ENCODE data around the gene ADAMTS2. TPM values are rescaled to one million over a fixed set of nuclear protein-coding genes. Genes with fewer than 3 reads are reported as not detected.
A peak's percentile ranks its signal among the peaks of the same experiment; 100 is the strongest.

Gene ADAMTS2
- total RNA-seq, 1 experiment from 2014 or later: not detected

DNA sequence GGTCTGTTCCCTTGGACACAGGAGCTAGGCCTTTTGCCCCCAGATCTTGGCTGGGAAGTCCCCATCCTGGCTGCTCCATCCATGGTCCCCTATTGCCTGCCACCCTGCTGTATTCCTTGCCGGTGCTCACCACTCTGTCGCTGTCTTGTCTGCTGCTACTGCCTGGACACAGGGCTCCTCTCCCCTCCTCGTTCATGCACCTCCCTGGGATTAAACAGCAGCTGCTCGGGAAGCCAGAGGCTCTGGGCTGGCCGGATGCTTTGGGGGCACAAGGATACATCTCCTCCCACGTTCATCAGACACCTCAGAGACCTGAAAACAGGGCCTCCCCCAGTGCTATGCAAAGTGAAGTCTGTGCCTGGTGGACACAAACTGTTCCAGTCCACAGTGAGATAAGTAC is 174.7 kb downstream of the ADAMTS2 start:
- peak in 1 of 2 experiments; percentile 16 for DNase-seq
- no peaks in the 10 kb centered on the region for H3K36me3 ChIP-seq
- no peaks in the 10 kb centered on the region for H3K27me3 ChIP-seq
- no peak overlapping the region for H3K27ac ChIP-seq
- H3K4me3 ChIP-seq: no peak overlapping the region
- no peaks in the 10 kb centered on the region for H3K9me3 ChIP-seq (replicated peaks)
- no peaks in the 10 kb centered on the region for H3K4me1 ChIP-seq

DNA sequence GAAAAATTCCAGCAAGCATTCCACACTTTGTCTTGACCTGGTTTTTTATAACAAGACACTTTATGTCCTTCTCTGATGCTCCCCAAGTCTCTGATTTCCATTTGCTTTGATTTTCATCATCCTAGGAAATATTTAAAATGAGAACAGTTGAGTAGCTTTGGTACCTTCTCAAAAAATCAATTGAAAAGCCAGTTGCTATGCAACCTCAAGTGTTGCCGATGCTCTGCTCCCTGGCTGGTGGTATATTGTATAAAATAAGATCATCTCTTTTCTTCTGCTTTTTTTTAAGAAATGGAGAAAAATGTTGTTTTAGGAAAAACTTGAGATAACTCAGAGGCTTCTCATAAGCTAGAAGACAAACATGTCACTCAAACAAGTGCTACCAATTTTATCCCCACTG is 175.4 kb downstream of the ADAMTS2 start:
- Histone ChIP-seq H3K4me1 (no peaks in the 10 kb centered on the region), H3K27me3 (no peaks in the 10 kb centered on the region), H3K36me3 (no peaks in the 10 kb centered on the region), H3K4me3 (no peak overlapping the region), H3K27ac (no peak overlapping the region), H3K9me3 (replicated peaks) (no peaks in the 10 kb centered on the region)
- no peak for DNase-seq

DNA sequence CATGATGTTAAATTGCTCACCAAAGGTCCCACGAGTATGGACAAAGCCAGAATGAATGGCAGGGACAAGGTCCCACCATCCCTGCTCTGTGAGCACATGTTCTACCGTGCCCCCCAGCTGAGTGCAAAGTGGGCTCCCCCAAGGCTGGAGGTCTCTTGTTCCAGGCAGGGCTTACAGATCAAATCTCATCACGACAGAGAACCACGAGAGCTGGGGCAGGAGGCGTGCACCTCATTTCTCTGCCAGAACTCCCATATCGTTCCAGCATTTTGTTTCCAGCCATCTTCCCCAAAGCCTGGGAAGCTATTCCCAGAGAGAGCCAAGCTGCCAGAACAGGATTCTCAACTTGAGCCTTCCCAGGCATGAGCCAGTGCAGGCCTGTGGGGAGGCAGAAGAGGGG is 176.6 kb downstream of the ADAMTS2 start:
- Histone ChIP-seq H3K27me3 (no peaks in the 10 kb centered on the region), H3K4me3 (no peak overlapping the region), H3K27ac (no peak overlapping the region), H3K9me3 (replicated peaks) (no peaks in the 10 kb centered on the region), H3K36me3 (no peaks in the 10 kb centered on the region), H3K4me1 (no peaks in the 10 kb centered on the region)
- DNase-seq: no peak

DNA sequence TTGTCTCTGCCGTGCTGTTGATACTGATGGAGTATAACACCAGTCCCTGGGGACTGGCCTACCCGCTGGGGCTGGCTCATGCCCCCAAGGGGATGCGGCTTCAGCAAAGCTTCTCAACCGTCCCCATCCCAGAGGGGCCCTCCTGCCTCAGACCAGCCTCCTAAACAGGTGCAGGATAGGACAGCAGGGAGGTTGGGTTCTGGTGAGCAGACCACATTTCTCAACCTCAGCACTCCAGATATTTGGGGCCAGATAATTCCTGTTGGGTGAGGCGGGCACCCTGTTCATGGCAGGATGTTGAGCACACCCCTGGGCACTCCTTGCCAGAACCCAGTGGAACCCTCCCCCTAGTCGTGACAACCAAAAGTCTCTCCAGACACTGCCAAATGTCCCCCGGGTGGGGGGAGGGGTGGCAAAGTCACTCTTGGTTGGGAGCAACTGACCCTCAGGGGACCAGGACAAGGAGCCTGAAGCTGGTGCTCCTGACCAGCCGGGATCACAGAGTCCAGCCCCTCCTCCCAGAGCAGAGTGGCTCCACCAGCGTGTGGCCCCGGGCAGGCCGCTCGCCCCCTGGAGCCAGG is 177.3 kb downstream of the ADAMTS2 start:
- Histone ChIP-seq H3K27me3 (no peaks in the 10 kb centered on the region), H3K4me1 (no peaks in the 10 kb centered on the region), H3K36me3 (no peaks in the 10 kb centered on the region), H3K27ac (no peak overlapping the region), H3K4me3 (no peak overlapping the region), H3K9me3 (replicated peaks) (no peaks in the 10 kb centered on the region)
- no peak for DNase-seq

DNA sequence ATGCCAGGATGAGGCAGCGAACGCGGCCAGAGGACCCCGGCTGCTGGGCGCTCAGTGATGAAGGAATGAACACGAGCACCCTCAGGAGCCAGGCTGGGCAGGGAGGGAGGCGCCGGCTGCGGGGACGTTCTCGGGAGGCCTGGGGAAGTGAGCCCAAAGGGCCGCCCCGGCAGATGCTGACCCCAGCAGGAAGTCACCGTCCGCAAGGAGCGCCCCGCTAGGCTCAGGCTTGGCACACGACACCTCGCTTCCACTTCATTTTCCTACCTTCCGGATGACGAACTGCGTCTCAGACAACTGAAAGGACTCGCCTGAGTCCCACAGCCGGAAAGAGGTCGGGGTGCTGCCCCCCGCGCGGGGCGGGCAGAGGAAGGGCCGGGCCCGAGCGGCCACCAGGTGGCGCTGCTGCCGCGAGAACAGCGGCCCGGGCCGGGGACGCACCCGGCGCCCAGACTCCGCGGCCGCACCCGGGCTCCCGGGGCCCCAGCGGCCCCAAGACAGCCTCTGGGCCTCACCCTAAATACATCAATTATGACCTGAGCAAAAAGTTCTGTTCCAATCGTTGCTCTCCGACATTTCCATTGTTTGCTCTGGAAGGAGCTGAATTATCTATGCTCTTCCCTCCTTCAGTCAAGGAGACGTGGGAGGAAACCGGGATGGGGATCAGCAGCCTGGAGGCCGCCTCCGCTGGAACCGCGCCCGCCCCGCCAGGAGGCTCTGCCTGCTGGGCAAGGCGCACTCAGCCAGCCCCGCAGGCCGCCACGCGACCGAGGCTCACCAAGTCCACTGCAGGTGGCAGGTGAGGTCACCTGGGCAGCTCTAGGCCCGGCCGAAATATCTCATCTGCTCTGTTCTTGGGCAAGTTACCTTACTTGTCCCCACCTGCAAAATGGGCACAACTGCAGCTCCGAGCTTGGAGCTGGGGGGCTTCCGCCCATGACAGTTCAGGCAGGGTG is 178.1 kb downstream of the ADAMTS2 start:
- no peaks in the 10 kb centered on the region for H3K27me3 ChIP-seq
- no peaks in the 10 kb centered on the region for H3K36me3 ChIP-seq
- H3K4me3 ChIP-seq: no peak overlapping the region
- no peaks in the 10 kb centered on the region for H3K4me1 ChIP-seq
- no peaks in the 10 kb centered on the region for H3K9me3 ChIP-seq (replicated peaks)
- DNase-seq: peak in 1 of 2 experiments; percentile 13
- H3K27ac ChIP-seq: no peak overlapping the region

DNA sequence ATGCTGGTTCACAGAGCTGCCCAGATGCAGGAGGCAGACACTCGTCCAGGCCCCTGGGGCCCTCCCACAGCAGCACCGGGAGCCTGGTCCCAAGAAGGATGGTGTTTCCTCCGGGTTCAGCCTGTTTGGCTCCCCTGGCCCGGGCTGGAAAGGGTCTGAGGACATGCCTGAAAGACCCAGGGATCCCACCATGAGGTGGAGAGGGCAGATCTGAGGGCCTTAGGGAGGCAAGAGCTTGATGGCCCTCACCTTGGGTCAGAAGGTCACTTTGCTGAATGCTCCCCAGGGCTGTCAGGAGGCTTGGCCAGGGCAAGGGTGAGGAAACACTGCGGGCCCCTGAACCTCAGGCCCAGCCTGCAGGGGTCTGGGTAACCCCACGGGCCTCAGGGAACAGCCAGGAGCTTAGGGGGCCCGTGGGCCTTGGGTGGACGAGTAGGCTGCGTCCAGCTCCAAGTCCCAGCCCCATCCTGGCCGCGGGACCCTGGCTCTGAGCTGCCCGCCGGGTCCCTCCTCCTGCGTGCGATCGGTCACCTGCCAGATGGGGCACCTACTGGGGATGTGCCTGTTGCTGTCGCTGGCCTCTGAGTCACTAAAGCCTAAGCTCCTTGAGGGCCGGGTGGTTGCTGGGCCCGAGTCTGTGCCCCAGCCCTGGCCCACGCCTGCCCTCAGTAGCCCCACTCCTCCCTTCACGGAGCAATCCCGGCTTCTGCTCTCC is 178.9 kb downstream of the ADAMTS2 start:
- H3K4me3 ChIP-seq: no peak overlapping the region
- H3K36me3 ChIP-seq: no peaks in the 10 kb centered on the region
- no peak for DNase-seq
- H3K9me3 ChIP-seq (replicated peaks): no peaks in the 10 kb centered on the region
- H3K27me3 ChIP-seq: no peaks in the 10 kb centered on the region
- H3K27ac ChIP-seq: no peak overlapping the region
- H3K4me1 ChIP-seq: no peaks in the 10 kb centered on the region

DNA sequence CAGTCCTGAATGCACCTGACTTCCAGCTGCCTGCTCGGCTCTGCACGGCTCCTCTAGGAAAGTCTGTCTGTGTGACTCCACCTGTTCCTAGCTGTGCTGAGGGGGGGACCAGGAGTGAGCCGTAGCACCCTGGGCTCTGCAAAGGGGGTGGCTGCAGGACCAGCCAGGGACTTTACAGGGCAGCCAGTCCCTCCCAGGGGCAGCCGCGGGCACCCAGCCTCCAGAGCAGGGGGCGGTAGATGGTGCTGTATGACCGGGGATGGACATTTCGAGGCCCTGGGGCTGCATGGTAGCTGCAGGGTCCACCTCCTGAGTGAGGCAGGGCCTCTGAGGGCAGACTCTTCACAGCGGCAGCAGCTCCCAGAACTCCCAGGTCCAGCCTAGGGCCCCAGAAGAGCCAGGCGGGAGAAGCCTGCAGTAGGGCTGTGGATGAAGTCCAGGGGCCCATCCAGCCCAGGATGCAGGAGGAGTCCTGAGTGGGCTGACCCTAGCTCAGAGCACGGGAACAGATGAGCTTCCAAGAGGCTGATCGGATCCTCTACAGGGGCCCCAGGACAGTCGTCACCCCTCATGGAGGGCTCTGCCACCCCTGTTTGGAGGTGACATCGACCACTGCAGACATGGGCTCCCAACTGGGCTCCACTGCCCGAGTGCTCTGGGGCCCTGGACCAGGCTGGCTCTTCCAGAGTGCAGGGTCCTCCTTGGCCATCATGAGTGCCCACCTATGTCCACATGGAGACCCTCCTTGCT is 179.7 kb downstream of the ADAMTS2 start:
- H3K4me1 ChIP-seq: no peaks in the 10 kb centered on the region
- no peaks in the 10 kb centered on the region for H3K27me3 ChIP-seq
- no peaks in the 10 kb centered on the region for H3K9me3 ChIP-seq (replicated peaks)
- no peak overlapping the region for H3K27ac ChIP-seq
- H3K36me3 ChIP-seq: no peaks in the 10 kb centered on the region
- no peak overlapping the region for H3K4me3 ChIP-seq
- DNase-seq: no peak

DNA sequence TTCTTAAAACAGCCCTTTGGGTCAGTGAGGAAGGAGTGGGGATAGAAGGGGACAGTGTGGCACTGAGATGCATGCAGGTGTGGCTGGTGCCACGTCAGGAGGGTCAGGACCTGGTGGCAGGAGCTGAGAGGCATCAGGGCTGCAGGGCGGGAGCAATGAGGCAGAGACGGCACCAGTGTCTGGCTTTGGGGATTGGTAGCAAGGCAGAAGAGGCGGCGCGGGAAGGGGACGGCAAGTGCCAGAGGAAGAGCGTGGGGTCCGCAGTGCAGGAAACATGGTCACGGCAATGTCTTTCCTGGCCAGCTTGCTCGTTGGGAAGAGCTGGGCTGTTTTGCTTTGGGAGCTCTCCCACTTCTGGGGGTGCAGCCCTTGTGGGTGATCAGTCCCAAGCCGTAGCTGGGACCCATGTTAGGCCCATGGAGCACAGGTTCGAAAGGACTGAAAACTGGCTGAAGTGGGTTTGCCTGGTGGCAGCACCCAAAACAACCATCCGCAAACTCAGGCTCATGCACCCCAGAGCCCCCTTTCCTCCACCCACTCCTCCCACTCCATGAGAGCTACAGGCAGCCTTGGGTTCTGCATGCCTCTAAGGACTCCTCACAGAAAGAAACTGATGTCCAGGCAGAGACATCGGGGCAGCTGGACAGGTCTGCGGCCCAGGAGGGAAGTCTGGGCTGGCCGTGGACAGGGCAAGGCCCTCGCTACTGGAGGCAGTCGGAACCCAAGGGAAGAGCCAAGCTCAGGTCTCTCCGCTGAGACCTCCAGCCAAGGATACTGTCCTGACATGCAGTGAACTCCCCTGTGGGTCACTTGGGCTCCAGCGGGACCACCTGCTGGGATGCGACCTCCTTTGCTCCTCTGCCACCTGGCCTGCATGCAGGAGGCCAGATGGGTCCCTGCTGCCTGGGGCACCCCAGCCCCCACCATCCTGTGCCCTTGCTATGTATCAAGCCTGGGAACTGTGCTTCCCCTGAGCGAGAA is 180.6 kb downstream of the ADAMTS2 start:
- Histone ChIP-seq H3K27ac (no peak overlapping the region), H3K4me1 (no peaks in the 10 kb centered on the region), H3K9me3 (replicated peaks) (no peaks in the 10 kb centered on the region), H3K27me3 (no peaks in the 10 kb centered on the region), H3K36me3 (no peaks in the 10 kb centered on the region), H3K4me3 (no peak overlapping the region)
- DNase-seq: no peak

DNA sequence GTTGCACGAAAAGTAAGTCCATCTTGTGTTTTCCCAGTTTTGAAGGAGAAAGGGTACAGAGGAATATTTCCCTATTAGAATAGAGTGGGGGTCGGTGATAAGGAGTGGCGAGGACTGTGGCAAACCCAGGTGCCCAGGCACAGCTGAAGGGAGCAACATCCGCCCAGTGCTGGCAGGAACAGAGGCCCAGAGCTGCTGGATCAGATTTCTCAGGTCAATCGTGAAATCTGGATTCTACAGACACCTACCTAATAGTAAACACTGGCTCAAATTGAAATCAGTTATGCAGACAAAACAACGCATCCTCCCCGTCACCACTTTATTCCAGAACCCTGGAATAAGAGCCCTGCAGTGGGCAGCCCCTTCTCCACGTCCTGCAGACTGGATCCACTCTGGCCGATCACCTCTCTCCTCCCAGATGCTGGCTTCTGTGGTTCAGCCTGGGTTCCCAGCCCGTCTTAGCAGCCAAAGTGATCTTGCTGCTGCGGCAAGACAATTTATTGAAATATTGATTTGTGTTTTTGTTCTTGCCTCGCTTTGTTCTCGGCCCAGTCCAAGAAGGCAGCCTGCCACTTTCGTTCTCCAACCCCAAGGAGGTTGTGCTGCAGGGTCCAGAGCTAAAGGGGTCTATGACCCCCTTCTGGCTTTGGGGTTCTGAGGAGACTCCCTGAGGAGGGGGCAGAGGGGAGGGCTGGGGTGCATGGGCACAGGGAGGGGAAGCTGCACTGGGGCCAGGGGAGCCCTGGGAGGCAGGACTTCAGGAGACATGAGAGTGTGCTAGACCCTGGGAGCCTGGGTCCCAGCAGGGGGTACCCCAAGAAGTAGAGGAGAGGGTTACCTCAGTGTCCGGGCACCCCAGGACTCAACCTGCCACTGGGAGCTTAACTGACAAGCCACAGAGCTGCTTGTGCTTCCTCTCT is 181.8 kb downstream of the ADAMTS2 start:
- no peaks in the 10 kb centered on the region for H3K4me1 ChIP-seq
- H3K9me3 ChIP-seq (replicated peaks): no peaks in the 10 kb centered on the region
- DNase-seq: no peak
- no peak overlapping the region for H3K4me3 ChIP-seq
- no peak overlapping the region for H3K27ac ChIP-seq
- no peaks in the 10 kb centered on the region for H3K27me3 ChIP-seq
- H3K36me3 ChIP-seq: no peaks in the 10 kb centered on the region

DNA sequence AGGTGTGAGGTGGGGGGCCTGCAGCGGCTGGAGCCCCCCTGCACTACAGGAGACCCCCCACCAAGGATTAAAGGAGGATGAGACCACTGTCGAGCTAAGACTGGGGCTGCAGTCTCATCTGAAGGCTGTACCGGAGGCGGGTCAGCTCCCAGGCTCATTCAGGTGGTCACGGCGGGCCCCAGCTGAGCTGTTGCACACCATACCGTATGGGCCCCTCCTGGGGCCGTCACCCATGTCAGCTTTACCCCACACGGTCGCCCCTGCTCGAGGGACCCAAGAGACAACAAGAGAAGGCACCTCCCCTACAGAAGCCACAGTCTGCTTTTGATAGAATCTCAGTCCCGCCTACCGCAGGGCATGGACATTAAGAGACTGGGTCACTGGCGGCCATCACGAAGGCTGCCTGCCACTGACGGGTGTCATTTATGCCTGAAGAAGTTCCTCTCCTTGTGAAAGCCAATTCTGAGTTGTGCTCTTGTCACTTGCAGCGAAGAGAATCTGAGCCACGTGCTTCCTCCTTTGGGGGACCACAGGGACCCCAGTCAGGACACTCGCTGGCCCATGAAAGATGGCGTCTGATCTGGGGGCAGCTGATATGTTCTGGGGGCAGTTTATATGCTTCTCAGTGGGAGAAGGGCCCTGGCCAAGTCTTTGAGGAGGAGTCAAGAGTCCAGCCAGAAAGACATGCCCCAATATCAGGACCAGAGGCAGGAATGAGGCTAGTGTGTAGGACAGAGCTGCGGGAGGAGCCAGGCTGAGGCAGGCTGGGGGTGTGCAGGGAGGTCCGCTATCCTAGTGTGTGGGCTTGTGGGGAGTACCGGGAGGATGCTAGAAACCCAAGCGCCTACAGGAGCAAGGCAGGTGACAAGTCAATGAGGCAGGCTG is 182.7 kb downstream of the ADAMTS2 start:
- H3K27ac ChIP-seq: no peak overlapping the region
- no peak for DNase-seq
- H3K4me3 ChIP-seq: no peak overlapping the region
- no peaks in the 10 kb centered on the region for H3K27me3 ChIP-seq
- H3K9me3 ChIP-seq (replicated peaks): no peaks in the 10 kb centered on the region
- no peaks in the 10 kb centered on the region for H3K36me3 ChIP-seq
- H3K4me1 ChIP-seq: no peaks in the 10 kb centered on the region

DNA sequence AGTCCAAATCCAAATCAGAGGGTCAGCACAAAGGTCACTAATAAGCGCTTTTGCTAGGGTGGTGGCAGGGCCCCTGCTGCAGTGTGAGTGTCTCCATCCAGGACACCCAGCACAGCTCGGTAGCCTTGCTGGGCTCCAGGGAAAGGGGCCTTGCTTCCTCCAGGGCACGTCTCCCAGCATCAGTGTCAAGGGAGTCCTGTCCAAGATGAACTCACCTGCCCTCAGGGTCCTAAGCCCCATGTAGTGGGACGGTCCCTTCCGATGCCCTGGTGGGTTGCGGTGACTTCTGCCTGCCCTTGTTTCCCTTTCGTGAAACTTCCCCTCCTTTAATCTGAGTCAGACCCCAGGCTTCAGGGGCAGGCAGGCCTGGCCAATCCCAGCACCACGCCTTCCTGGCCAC is 183.4 kb downstream of the ADAMTS2 start:
- DNase-seq: no peak
- Histone ChIP-seq H3K4me3 (no peak overlapping the region), H3K27ac (no peak overlapping the region), H3K27me3 (no peaks in the 10 kb centered on the region), H3K9me3 (replicated peaks) (no peaks in the 10 kb centered on the region), H3K4me1 (no peaks in the 10 kb centered on the region), H3K36me3 (no peaks in the 10 kb centered on the region)

DNA sequence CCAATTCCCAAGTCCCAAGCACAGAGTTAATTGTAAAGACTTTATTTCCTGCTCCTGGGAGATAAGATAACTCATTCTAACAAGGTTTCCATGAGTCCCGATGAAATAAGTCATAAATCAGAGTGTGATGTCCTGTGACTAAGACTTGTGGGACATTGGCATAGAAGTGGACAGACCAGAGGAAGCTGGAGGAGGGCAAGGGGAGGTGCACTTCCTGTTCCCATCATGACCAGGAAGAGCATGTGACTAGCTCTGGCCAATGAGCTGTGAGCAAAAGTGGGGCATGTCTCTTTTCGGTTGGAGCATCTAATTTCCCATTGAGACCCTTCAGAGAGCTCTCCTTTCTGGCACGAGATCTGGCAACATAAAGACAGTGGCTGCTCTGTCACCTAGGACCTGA is 184.7 kb downstream of the ADAMTS2 start:
- no peak overlapping the region for H3K4me3 ChIP-seq
- H3K9me3 ChIP-seq (replicated peaks): no peaks in the 10 kb centered on the region
- H3K36me3 ChIP-seq: no peaks in the 10 kb centered on the region
- no peaks in the 10 kb centered on the region for H3K4me1 ChIP-seq
- DNase-seq: no peak
- no peak overlapping the region for H3K27ac ChIP-seq
- H3K27me3 ChIP-seq: no peaks in the 10 kb centered on the region
